Psoas muscle (tissue), 8 donors: ENCODE measurements around the gene KANTR. TPM values are rescaled to one million over a fixed set of nuclear protein-coding genes. Genes with fewer than 3 reads are reported as not detected.

ENCODE experiments used
- ATAC-seq, 4 donors: fragments of 200-7000 bp; cut with Tn5 transposase; one replicate each; pipeline ENCODE4 v1.9.1; 2020; ENCODE audit warnings: moderate library complexity in 3 of 4, mild to moderate bottlenecking in 2 of 4
- DNase-seq, 2 donors: peaks; one replicate each; pipeline ENCODE4 v3.0.0-alpha.2; 2020
- H3K27ac ChIP-seq: fragments of 200-600 bp; one replicate; pipeline ENCODE4 v1.8.0; 2022
- H3K27me3 ChIP-seq, 3 donors: fragments of 200-600 bp in 1 of 3; one replicate each; pipeline versions ENCODE4 v1.6.1 to v1.8.0; 2013 to 2022; ENCODE audit warnings: low read length in 2 of 3, mild to moderate bottlenecking in 2 of 3, moderate library complexity in 1 of 3; ENCODE audit not compliant: insufficient read depth in 3 of 3
- H3K36me3 ChIP-seq, 2 donors: fragments of 200-600 bp in 1 of 2; one replicate each; pipeline versions ENCODE4 v1.6.1 to v1.8.0; 2013 to 2022; ENCODE audit warnings: low read depth in 1 of 2, mild to moderate bottlenecking in 1 of 2, moderate library complexity in 1 of 2; ENCODE audit not compliant: insufficient read depth in 1 of 2
- H3K4me1 ChIP-seq: fragments of 200-600 bp; one replicate; pipeline ENCODE4 v1.8.0; 2022
- H3K4me3 ChIP-seq: fragments of 200-600 bp; one replicate; pipeline ENCODE4 v1.8.0; 2022; ENCODE audit warnings: mild to moderate bottlenecking
- H3K9me3 ChIP-seq: fragments of 200-600 bp; one replicate; pipeline ENCODE4 v1.8.0; 2022
- WGBS, 3 donors: extraction: QIAGEN DNeasy Blood & Tissue Kit; methylation state at CpG; one replicate each; pipeline versions ENCODE4 v1.1.6 to v1.1.7; 2013; 5-methylcytosine and 5-hydroxymethylcytosine counted together
- intact Hi-C, 2 donors: fragments of 100-400 bp; cut with DNase I; formaldehyde crosslinking; loops; one replicate each; pipeline versions ENCODE4 v1.11.0 to v1.14.2; 2022
- polyA plus RNA-seq, 3 donors: library from polyadenylated mRNA; stranded (reverse); fragments of 200-250 nt; gene quantifications; one replicate each; pipeline ENCODE4 v1.2.3, GENCODE V29; 2013
- total RNA-seq, 4 donors: library from RNA; stranded (reverse); fragmentation: NEBNext Ultra II Directional in 2 of 4; extraction: Animal tissue kit (Norgen Biotek cat#: 25700) in 2 of 4; gene quantifications; one replicate each; pipeline versions ENCODE4 v1.2.1 to v1.2.4, GENCODE V29; 2021 to 2023
- TF ChIP-seq, protein P1 (sequence below): fragments of 200-600 bp; IDR thresholded peaks from one replicate; pipeline ENCODE4 v1.8.0; 2022; ENCODE audit warnings: antibody characterized with exemption
- donor health status: healthy with polysubstance abuse.
- donor health status: DM: no; HTN: no; CAD: no; lungs with moderate emphysema.
- donor health status: Bipolar disorder and iron deficiency.
- donor health status: healthy.
- donor health status: DM: yes; HTN: yes; CAD: no.
- donor health status: DM: no; HTN: no; CAD: no.
- donor health status: DM: no; HTN: no; CAD: no.
- donor health status: DM: yes; HTN: yes; CAD: no.

KANTR gene
- total and polyA plus RNA-seq, 7 donors = 0.89 to 8.2 (median 3.7) TPM

DNA sequence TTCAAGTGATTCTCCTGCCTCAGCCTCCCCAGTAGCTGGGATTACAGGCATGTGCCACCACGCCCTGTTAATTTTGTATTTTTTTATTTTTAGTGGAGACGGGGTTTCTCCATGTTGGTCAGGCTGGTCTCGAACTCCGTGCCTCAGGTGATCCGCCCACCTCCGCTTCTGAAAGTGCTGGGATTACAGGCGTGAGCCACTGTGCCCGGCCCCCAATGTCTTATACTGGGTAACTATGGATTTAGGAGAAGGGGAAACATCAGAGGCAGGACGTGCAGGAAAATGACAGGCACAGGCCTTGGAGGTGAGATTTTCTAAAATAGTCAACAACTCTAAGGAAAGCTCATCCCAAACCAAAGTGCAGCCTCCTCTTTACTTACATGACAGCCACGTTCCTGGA is 22.9 kb upstream of the KANTR start:
- 75 to 85% (median 84%) methylated on average over 10 of the region's 10 CpGs for WGBS, 3 donors
- ATAC-seq (no peak), DNase-seq (no peak)
- Histone ChIP-seq H3K27me3 (peaks cover 0 to 33% (median 0%) of the 10 kb centered on the region in 3 donors), H3K9me3 (no peaks in the 10 kb centered on the region), H3K36me3 (no peaks in the 10 kb centered on the region), H3K27ac (no peak overlapping the region), H3K4me3 (no peak overlapping the region), H3K4me1 (no peaks in the 10 kb centered on the region)
- TF ChIP-seq, protein P1, sequence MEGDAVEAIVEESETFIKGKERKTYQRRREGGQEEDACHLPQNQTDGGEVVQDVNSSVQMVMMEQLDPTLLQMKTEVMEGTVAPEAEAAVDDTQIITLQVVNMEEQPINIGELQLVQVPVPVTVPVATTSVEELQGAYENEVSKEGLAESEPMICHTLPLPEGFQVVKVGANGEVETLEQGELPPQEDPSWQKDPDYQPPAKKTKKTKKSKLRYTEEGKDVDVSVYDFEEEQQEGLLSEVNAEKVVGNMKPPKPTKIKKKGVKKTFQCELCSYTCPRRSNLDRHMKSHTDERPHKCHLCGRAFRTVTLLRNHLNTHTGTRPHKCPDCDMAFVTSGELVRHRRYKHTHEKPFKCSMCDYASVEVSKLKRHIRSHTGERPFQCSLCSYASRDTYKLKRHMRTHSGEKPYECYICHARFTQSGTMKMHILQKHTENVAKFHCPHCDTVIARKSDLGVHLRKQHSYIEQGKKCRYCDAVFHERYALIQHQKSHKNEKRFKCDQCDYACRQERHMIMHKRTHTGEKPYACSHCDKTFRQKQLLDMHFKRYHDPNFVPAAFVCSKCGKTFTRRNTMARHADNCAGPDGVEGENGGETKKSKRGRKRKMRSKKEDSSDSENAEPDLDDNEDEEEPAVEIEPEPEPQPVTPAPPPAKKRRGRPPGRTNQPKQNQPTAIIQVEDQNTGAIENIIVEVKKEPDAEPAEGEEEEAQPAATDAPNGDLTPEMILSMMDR = no peak
- intact Hi-C loops = loop anchor here in 1 of 2 donors (2.0 to 5.0 kb wide), 2 partner anchors 152 to 676 kb away; no protein-coding TSS in a partner anchor

DNA sequence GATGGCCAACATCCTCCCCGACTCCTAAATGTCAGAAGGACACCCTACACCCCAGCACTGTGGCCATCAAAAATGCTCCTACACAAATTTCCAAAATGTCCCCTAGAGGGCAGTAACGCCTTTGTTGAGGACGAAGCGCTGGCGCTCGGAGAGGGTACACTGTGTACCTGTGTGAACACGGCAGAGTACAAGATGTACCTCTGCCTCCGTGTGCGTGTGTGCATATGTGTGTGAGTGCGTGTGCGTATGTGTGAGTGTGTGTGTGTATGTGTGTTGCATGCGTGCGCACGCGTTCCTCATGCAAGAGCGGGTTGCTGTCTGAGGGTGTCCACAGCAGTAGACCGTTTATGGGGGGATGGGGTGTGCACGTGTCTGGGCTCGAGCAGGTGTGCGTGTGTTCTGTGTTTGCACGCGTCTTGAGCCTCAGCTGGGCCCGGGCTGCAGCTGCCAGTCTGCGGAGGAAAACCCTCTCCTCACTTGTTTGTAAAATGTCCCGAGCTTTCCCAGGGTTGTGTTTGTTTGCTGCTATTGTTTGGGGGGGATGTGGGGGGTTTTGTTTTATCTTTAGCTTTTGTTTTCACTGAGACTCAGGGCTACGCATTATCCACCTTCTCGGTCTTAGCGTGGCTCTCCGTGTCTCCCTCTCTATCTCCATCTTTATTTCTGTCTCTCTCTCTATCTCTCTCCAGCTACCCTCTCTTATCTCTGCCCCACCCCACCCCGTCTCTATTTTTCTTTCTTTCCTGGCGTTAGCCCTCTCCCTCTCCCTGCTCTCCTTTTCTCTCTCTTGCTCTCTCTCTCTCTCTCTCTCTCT is 22.1 kb upstream of the KANTR start:
- TF ChIP-seq, protein P1 = peak; percentile 62
- Histone ChIP-seq H3K4me3 (peak overlapping the region; percentile 38), H3K9me3 (no peaks in the 10 kb centered on the region), H3K36me3 (no peaks in the 10 kb centered on the region), H3K27me3 (peaks cover 0 to 26% (median 0%) of the 10 kb centered on the region in 3 donors), H3K27ac (peak overlapping the region; percentile 46), H3K4me1 (no peaks in the 10 kb centered on the region)
- 1 to 10% (median 2%) methylated on average over 27 to 31 of the region's 31 CpGs for WGBS, 3 donors
- peak; percentile 65 to 87 for DNase-seq
- intact Hi-C loops = loop anchor here in 1 of 2 donors (2.0 to 5.0 kb wide), 2 partner anchors 151 to 675 kb away; no protein-coding TSS in a partner anchor
- peak; percentile 86 to 96 (median 93) for ATAC-seq

DNA sequence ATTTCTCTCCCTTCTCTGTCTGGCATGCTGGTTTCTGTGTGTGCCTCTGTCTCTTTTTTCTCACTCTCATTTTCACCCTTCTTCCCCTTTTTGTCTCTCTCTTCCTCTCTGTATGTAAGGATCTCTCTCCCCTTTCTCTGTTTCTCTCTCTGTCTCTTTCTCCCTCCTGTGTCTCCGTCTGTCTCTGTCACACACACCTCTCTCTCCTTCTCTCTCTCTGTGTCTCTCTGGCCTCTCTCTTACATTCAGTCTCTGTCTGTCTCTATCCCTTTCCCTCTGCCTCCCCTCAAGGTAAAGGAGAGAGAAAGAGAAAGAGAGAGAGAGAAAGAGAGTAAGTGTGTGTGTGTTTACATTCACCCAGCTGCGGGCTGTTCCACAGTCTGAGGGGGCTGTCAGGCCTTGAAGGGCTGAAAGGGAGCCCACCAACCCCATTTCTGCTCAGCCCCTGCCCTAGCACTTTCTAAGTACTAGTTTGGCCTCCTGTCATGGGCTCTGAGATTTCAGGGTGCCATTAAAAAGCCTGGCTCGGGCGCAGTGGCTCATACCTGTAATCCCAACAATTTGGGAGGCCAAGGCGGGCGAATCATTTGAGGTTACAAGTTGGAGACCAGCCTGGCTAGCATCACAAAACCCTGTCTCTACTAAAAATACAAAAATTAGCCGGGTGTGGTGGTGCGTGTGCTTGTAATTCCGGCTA is 21.4 kb upstream of the KANTR start:
- TF ChIP-seq, protein P1 = no peak

DNA sequence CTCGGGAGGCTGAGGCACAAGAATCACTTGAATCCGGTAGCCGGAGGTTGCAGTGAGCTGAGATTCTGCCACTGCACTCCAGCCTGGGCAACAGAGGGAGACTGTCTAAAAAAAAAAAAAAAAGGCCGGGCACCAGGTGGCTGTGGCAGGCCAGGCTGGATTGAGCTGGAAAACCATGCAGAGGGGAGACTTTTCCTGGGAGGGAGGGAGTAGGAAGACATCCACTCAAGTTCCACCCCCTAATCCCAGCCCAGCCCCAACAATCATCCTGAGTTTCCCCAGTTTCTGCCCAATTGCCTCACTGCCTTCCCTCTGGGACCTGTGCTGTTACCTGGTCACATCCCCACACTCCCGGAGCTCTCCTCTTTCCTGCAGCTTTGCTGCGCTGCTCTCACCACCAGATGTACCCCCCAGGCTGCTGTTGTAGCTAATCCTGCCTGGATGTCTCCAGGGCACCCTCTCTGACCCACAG is 20.8 kb upstream of the KANTR start:
- Histone ChIP-seq H3K4me3 (no peak overlapping the region), H3K4me1 (no peaks in the 10 kb centered on the region), H3K27me3 (peaks cover 0 to 15% (median 0%) of the 10 kb centered on the region in 3 donors), H3K36me3 (no peaks in the 10 kb centered on the region), H3K9me3 (no peaks in the 10 kb centered on the region), H3K27ac (peak overlapping the region; percentile 46)
- DNase-seq = no peak
- intact Hi-C loops = loop anchor here in 1 of 2 donors (5.0 kb wide), 1 partner anchor 674 kb away; no protein-coding TSS in a partner anchor
- WGBS, 3 donors = 34 to 60% (median 52%) methylated on average over 3 to 6 of the region's 6 CpGs
- TF ChIP-seq, protein P1 = no peak
- ATAC-seq = peak in 2 of 4 donors; percentile 4 to 35

More for the DNA sequence above, 21.4 kb upstream of the KANTR start:
- H3K9me3 ChIP-seq = no peaks in the 10 kb centered on the region
- peak overlapping the region; percentile 46 for H3K27ac ChIP-seq
- H3K36me3 ChIP-seq = no peaks in the 10 kb centered on the region
- H3K27me3 ChIP-seq = peaks cover 0 to 19% (median 0%) of the 10 kb centered on the region in 3 donors
- intact Hi-C loops = loop anchor here in 1 of 2 donors (5.0 kb wide), 1 partner anchor 675 kb away; no protein-coding TSS in a partner anchor
- 58 to 79% (median 71%) methylated on average over 9 of the region's 9 CpGs for WGBS, 3 donors
- peak in 1 of 4 donors; percentile 34 for ATAC-seq
- no peak for DNase-seq
- H3K4me1 ChIP-seq = no peaks in the 10 kb centered on the region
- peak overlapping the region; percentile 38 for H3K4me3 ChIP-seq
